CD14-positive monocyte (primary cell): ENCODE data around the gene DOCK3. TPM values are rescaled to one million over a fixed set of nuclear protein-coding genes. Genes with fewer than 3 reads are reported as not detected.

Experiments used
- DNase-seq, 3 donors: peaks; one replicate each; pipeline ENCODE4 v3.0.0-alpha.2; 2011 to 2022
- H2AFZ ChIP-seq: 2 replicates; pipeline ENCODE4 v1.6.0; 2012; ENCODE audit warnings: mild to moderate bottlenecking, low read depth, low read length, inconsistent platforms; ENCODE audit not compliant: insufficient read depth, poor library complexity, severe bottlenecking
- H3K27ac ChIP-seq, 2 donors: 1 replicate in 1 of 2; 2 replicates in 1 of 2; pipeline ENCODE4 v1.5.1; 2012 to 2013; ENCODE audit warnings: low read length in 2 of 2, control low read depth in 1 of 2, inconsistent platforms in 1 of 2, low read depth in 1 of 2, mild to moderate bottlenecking in 1 of 2
- H3K27me3 ChIP-seq, 2 donors: one replicate each; pipeline versions ENCODE4 v1.6.0 to v1.6.1; 2011 to 2013; ENCODE audit warnings: low read length in 2 of 2; ENCODE audit not compliant: control insufficient read depth in 2 of 2, insufficient read depth in 2 of 2
- H3K36me3 ChIP-seq, 2 donors: replicated peaks in 1 of 2; 1 replicate in 1 of 2; 2 replicates in 1 of 2; pipeline versions ENCODE4 v1.5.1 to v1.6.1; 2012 to 2013; ENCODE audit warnings: low read length in 2 of 2, control low read depth in 1 of 2, inconsistent platforms in 1 of 2, mild to moderate bottlenecking in 1 of 2; ENCODE audit not compliant: insufficient read depth in 2 of 2, control insufficient read depth in 1 of 2
- H3K4me1 ChIP-seq, 2 donors: 1 replicate in 1 of 2; 2 replicates in 1 of 2; pipeline versions ENCODE4 v1.5.1 to v1.6.1; 2012 to 2013; ENCODE audit warnings: low read length in 2 of 2, control low read depth in 1 of 2, inconsistent platforms in 1 of 2, mild to moderate bottlenecking in 1 of 2, moderate library complexity in 1 of 2; ENCODE audit not compliant: insufficient read depth in 2 of 2, control insufficient read depth in 1 of 2
- H3K4me2 ChIP-seq: replicated peaks from 2 replicates; pipeline ENCODE3; 2012; ENCODE audit warnings: low read length, moderate library complexity, mild to moderate bottlenecking; ENCODE audit not compliant: poor library complexity, severe bottlenecking; ENCODE audit errors: extremely low read depth
- H3K4me3 ChIP-seq, 3 experiments: fragments of 200-600 bp in 1 of 3; sonication (generic) in 1 of 3; replicated peaks in 1 of 3; 1 replicate in 2 of 3; 2 replicates in 1 of 3; pipeline ENCODE4 v1.5.1; 2011 to 2013; ENCODE audit warnings: low read length in 3 of 3, mild to moderate bottlenecking in 3 of 3, control low read depth in 2 of 3, low read depth in 2 of 3, inconsistent platforms in 1 of 3, moderate library complexity in 1 of 3
- H3K79me2 ChIP-seq: 2 replicates; pipeline ENCODE4 v1.6.0; 2012; ENCODE audit warnings: mild to moderate bottlenecking, control low read depth, inconsistent platforms, low read length, moderate library complexity; ENCODE audit not compliant: insufficient read depth
- H3K9ac ChIP-seq: 2 replicates; pipeline ENCODE4 v1.6.0; 2017; ENCODE audit warnings: low read length, mild to moderate bottlenecking; ENCODE audit not compliant: insufficient read depth, poor library complexity, severe bottlenecking
- H3K9me3 ChIP-seq, 2 donors: replicated peaks in 1 of 2; 1 replicate in 1 of 2; 2 replicates in 1 of 2; pipeline versions ENCODE4 v1.5.1 to v1.6.1; 2012 to 2013; ENCODE audit warnings: low read length in 2 of 2, control low read depth in 1 of 2; ENCODE audit not compliant: control insufficient read depth in 1 of 2, insufficient read depth in 1 of 2
- H4K20me1 ChIP-seq: 2 replicates; pipeline ENCODE4 v1.6.0; 2012; ENCODE audit warnings: mild to moderate bottlenecking, low read length, control low read depth, moderate library complexity; ENCODE audit not compliant: insufficient read depth
- H3K27ac Mint-ChIP-seq, 7 donors: one replicate each; pipeline ENCODE4 v1.8.0; 2020; ENCODE audit warnings: mild to moderate bottlenecking in 7 of 7, mixed read lengths in 7 of 7, moderate library complexity in 6 of 7, inconsistent platforms in 2 of 7
- H3K27me3 Mint-ChIP-seq, 3 donors: one replicate each; pipeline ENCODE4 v1.8.0; 2021 to 2022; ENCODE audit warnings: low read depth in 3 of 3, mild to moderate bottlenecking in 3 of 3, mixed read lengths in 3 of 3, moderate library complexity in 3 of 3, inconsistent platforms in 1 of 3
- H3K36me3 Mint-ChIP-seq, 2 donors: one replicate each; pipeline ENCODE4 v1.8.0; 2020; ENCODE audit warnings: mixed read lengths in 2 of 2, inconsistent platforms in 1 of 2, mild to moderate bottlenecking in 1 of 2
- H3K4me1 Mint-ChIP-seq: one replicate; pipeline ENCODE4 v1.8.0; 2020; ENCODE audit warnings: mild to moderate bottlenecking, mixed read lengths
- H3K4me3 Mint-ChIP-seq, 2 donors: one replicate each; pipeline ENCODE4 v1.8.0; 2020; ENCODE audit warnings: mild to moderate bottlenecking in 2 of 2, mixed read lengths in 2 of 2, moderate library complexity in 1 of 2
- H3K9me3 Mint-ChIP-seq, 7 donors: one replicate each; pipeline ENCODE4 v1.8.0; 2020 to 2022; ENCODE audit warnings: mixed read lengths in 7 of 7, mild to moderate bottlenecking in 6 of 7, moderate library complexity in 6 of 7, inconsistent platforms in 2 of 7
- CTCF ChIP-seq: fragments of 200-600 bp; IDR thresholded peaks from one replicate; pipeline ENCODE4 v1.8.0; 2022; ENCODE audit warnings: antibody characterized with exemption, mild to moderate bottlenecking
- WGBS: methylation state at CpG from one replicate; pipeline ENCODE4 v1.1.5; 2013; ENCODE audit warnings: missing lambda C conversion rate; ENCODE audit not compliant: insufficient coverage; 5-methylcytosine and 5-hydroxymethylcytosine counted together
- intact Hi-C, 2 donors: fragments of 100-400 bp; cut with micrococcal nuclease; formaldehyde crosslinking; loops; one replicate each; pipeline versions ENCODE4 v1.15.0 to v1.15.1; 2023
- polyA plus RNA-seq, 3 donors: library from polyadenylated mRNA; depleted of rRNA in 1 of 3; unstranded in 2 of 3; stranded (reverse) in 1 of 3; fragments of 300-500 nt in 2 of 3; fragments of >200 nt in 1 of 3; fragmentation: Illumina TruSeq in 2 of 3; gene quantifications; 1 replicate in 2 of 3; 2 replicates in 1 of 3; pipeline ENCODE4 v1.2.3, GENCODE V29; 2012 to 2021

The DOCK3 gene
- polyA plus RNA-seq, 3 donors: 0.03 TPM; not detected in 1

- H3K4me2 ChIP-seq: no peak overlapping the region
- WGBS: 95% methylated on average over 2 of the region's 4 CpGs
- H3K9ac ChIP-seq: no peak overlapping the region
- H3K27ac ChIP-seq: no peak overlapping the region
- H3K27me3 Mint-ChIP-seq: peaks cover 0 to 7% (median 3%) of the 10 kb centered on the region in 3 donors
- H3K4me1 ChIP-seq: no peaks in the 10 kb centered on the region
- no peaks in the 10 kb centered on the region for H4K20me1 ChIP-seq
- H3K4me3 Mint-ChIP-seq: no peak overlapping the region
- H2AFZ ChIP-seq: no peak overlapping the region
- H3K36me3 ChIP-seq: no peaks in the 10 kb centered on the region
- intact Hi-C loops: no loop called here
- no peaks in the 10 kb centered on the region for H3K79me2 ChIP-seq
- H3K27me3 ChIP-seq: no peaks in the 10 kb centered on the region
- H3K4me3 ChIP-seq: no peak overlapping the region
- DNase-seq: no peak
- H3K36me3 Mint-ChIP-seq: no peaks in the 10 kb centered on the region
- H3K4me1 Mint-ChIP-seq: no peaks in the 10 kb centered on the region
- H3K9me3 ChIP-seq: peaks cover 0 to 3% of the 10 kb centered on the region in 2 donors
- peaks cover 0 to 9% (median 5%) of the 10 kb centered on the region in 7 donors for H3K9me3 Mint-ChIP-seq
- no peak overlapping the region for H3K27ac Mint-ChIP-seq
- no peak for TF ChIP-seq CTCF
These were observed 50.1 kb downstream of the DOCK3 start for GRCh38 chr3:50724831-50725230.

DNA sequence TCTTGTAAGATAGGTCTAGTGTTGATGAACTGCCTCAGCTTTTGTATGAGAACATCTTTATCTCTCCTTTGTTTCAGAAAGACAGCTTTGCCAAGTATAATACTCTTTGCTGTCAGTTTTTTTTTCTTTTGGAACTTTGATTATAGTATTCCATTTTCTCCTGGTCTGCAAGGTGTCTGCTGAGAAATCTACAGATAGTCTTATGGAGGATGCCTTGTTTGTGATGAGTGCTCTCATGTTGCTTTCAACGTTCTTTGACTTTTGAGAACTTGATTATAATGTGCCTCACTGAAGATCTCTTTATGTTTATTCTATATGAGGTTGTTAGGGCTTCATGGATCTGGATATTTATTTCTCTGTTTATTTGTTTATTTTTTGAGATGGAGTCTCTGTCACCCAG lies 60.3 kb downstream of the DOCK3 start:
- H3K36me3 Mint-ChIP-seq: no peaks in the 10 kb centered on the region
- H3K9ac ChIP-seq: no peak overlapping the region
- no peak overlapping the region for H3K4me3 ChIP-seq
- no peaks in the 10 kb centered on the region for H3K4me1 Mint-ChIP-seq
- no peaks in the 10 kb centered on the region for H3K27me3 ChIP-seq
- no peaks in the 10 kb centered on the region for H4K20me1 ChIP-seq
- no CpG with 5 or more reads among the region's 1 CpG for WGBS
- peaks cover 0 to 2% (median 1%) of the 10 kb centered on the region in 3 donors for H3K27me3 Mint-ChIP-seq
- H3K79me2 ChIP-seq: no peaks in the 10 kb centered on the region
- H3K9me3 Mint-ChIP-seq: peaks cover 0 to 23% (median 9%) of the 10 kb centered on the region in 7 donors
- H3K4me1 ChIP-seq: no peaks in the 10 kb centered on the region
- H2AFZ ChIP-seq: no peak overlapping the region
- intact Hi-C loops: no loop called here
- H3K4me3 Mint-ChIP-seq: no peak overlapping the region
- H3K4me2 ChIP-seq: no peak overlapping the region
- no peak overlapping the region for H3K27ac Mint-ChIP-seq
- no peak for TF ChIP-seq CTCF
- DNase-seq: no peak
- peaks cover 0 to 3% of the 10 kb centered on the region in 2 donors for H3K9me3 ChIP-seq
- no peaks in the 10 kb centered on the region for H3K36me3 ChIP-seq
- H3K27ac ChIP-seq: no peak overlapping the region
